Activated CD4-positive, alpha-beta memory T cell treated with anti-CD3 and anti-CD28 coated beads for 36 hours (primary cell): ENCODE results near the gene LRRC25. TPM values are rescaled to one million over a fixed set of nuclear protein-coding genes. Genes with fewer than 3 reads are reported as not detected.
"Not testable (repeated sequence)": the region's sequence is repeated elsewhere in the genome, so short reads cannot be mapped to it uniquely, and the experiment has no call there.

ENCODE experiments used
- CTCF ChIA-PET: fragments of 350-600 bp; sonication (Branson Sonifier 250); formaldehyde crosslinking; loops from one replicate; lab custom pipeline; 2021; ENCODE audit warnings: antibody characterized with exemption, inconsistent platforms; lab: Charles Lee
- POLR2A ChIA-PET: fragments of 350-600 bp; sonication (Branson Sonifier 250); formaldehyde crosslinking; loops from one replicate; lab custom pipeline; 2021; ENCODE audit warnings: antibody characterized with exemption; lab: Charles Lee
- DNase-seq: peaks from one replicate; pipeline ENCODE4 v3.0.0-alpha.2; 2020
- H3K27ac Mint-ChIP-seq: one replicate; pipeline ENCODE4 v1.8.0; 2021; ENCODE audit warnings: mixed read lengths
- H3K27me3 Mint-ChIP-seq: one replicate; pipeline ENCODE4 v1.8.0; 2021; ENCODE audit warnings: mixed read lengths
- H3K36me3 Mint-ChIP-seq: one replicate; pipeline ENCODE4 v1.8.0; 2021; ENCODE audit warnings: mixed read lengths
- H3K4me1 Mint-ChIP-seq: one replicate; pipeline ENCODE4 v1.8.0; 2021; ENCODE audit warnings: low read depth, mixed read lengths
- H3K4me3 Mint-ChIP-seq: one replicate; pipeline ENCODE4 v1.8.0; 2021; ENCODE audit warnings: mild to moderate bottlenecking, mixed read lengths
- H3K9me3 Mint-ChIP-seq: one replicate; pipeline ENCODE4 v1.8.0; 2021; ENCODE audit warnings: mixed read lengths
- intact Hi-C: fragments of 100-400 bp; cut with micrococcal nuclease; formaldehyde crosslinking; loops from one replicate; pipeline ENCODE4 v1.15.1; 2023
- microRNA-seq: library from miRNA; unstranded; fragments of <30 nt; microRNA quantifications from one replicate; pipeline ENCODE4 v1.2.0, GENCODE V29; 2022; ENCODE audit warnings: borderline number of aligned reads, borderline microRNAs expressed, borderline replicate concordance
- total RNA-seq, 2 experiments: library from RNA; stranded (reverse); gene quantifications; one replicate each; pipeline ENCODE4 v1.2.3, GENCODE V29; 2021

Gene LRRC25
- total RNA-seq, 2 experiments from 2014 or later = not detected

- Mint-ChIP-seq H3K9me3 (no peaks in the 10 kb centered on the region), H3K27ac (no peak overlapping the region), H3K4me1 (no peaks in the 10 kb centered on the region), H3K4me3 (no peak overlapping the region), H3K36me3 (peaks cover 15% of the 10 kb centered on the region), H3K27me3 (no peaks in the 10 kb centered on the region)
- ChIA-PET CTCF (interaction anchor here (0.6 to 1.7 kb wide), 10 partner anchors 10 to 125 kb away, joined by 3 to 9 read pairs (median 4); partner anchors contain the start of gene PGPEP1), POLR2A (no interaction called here)
- intact Hi-C loops = no loop called here
- DNase-seq = peak; percentile 64
These were observed 47.8 kb downstream of the LRRC25 start for GRCh38 chr19:18349524-18350128.

- H3K9me3 Mint-ChIP-seq, intact Hi-C loops, H3K27ac Mint-ChIP-seq, POLR2A ChIA-PET, DNase-seq, H3K27me3 Mint-ChIP-seq, H3K4me3 Mint-ChIP-seq, H3K4me1 Mint-ChIP-seq: not testable (repeated sequence)
- peaks cover 15% of the 10 kb centered on the region for H3K36me3 Mint-ChIP-seq
- CTCF ChIA-PET = interaction anchor here (0.6 to 1.7 kb wide), 6 partner anchors 9 to 65 kb away, joined by 3 to 9 read pairs (median 4); no protein-coding TSS in a partner anchor
These were observed 48.5 kb downstream of the LRRC25 start for GRCh38 chr19:18348818-18349339.

- H3K4me3 Mint-ChIP-seq = no peak overlapping the region
- H3K36me3 Mint-ChIP-seq = peaks cover 15% of the 10 kb centered on the region
- H3K9me3 Mint-ChIP-seq = no peaks in the 10 kb centered on the region
- no peak for DNase-seq
- POLR2A ChIA-PET = no interaction called here
- CTCF ChIA-PET = interaction anchor here (0.7 to 1.2 kb wide), 2 partner anchors 20 to 41 kb away, joined by 3 to 4 read pairs; no protein-coding TSS in a partner anchor
- H3K27me3 Mint-ChIP-seq = no peaks in the 10 kb centered on the region
- intact Hi-C loops = no loop called here
- H3K4me1 Mint-ChIP-seq = peaks cover 5% of the 10 kb centered on the region
- no peak overlapping the region for H3K27ac Mint-ChIP-seq
These were observed 49.3 kb downstream of the LRRC25 start for GRCh38 chr19:18348171-18348570.

GRCh38 chr19:18346091-18346490 lies 51.3 kb downstream of the LRRC25 start:
- no peaks in the 10 kb centered on the region for H3K9me3 Mint-ChIP-seq
- H3K27me3 Mint-ChIP-seq = no peaks in the 10 kb centered on the region
- peaks cover 15% of the 10 kb centered on the region for H3K4me1 Mint-ChIP-seq
- no peak overlapping the region for H3K27ac Mint-ChIP-seq
- DNase-seq = no peak
- CTCF ChIA-PET = interaction anchor here (1.0 kb wide), 1 partner anchor 67 kb away, joined by 3 read pairs; no protein-coding TSS in a partner anchor
- intact Hi-C loops = no loop called here
- POLR2A ChIA-PET = no interaction called here
- peaks cover 16% of the 10 kb centered on the region for H3K36me3 Mint-ChIP-seq
- no peak overlapping the region for H3K4me3 Mint-ChIP-seq

GRCh38 chr19:18345296-18345695 lies 52.1 kb downstream of the LRRC25 start:
- Mint-ChIP-seq H3K9me3 (no peaks in the 10 kb centered on the region), H3K27me3 (no peaks in the 10 kb centered on the region), H3K36me3 (peaks cover 14% of the 10 kb centered on the region), H3K27ac (no peak overlapping the region), H3K4me3 (no peak overlapping the region), H3K4me1 (peaks cover 15% of the 10 kb centered on the region)
- POLR2A ChIA-PET = no interaction called here
- intact Hi-C loops = no loop called here
- CTCF ChIA-PET = no interaction called here
- DNase-seq = no peak

- Mint-ChIP-seq H3K4me1 (peaks cover 18% of the 10 kb centered on the region), H3K4me3 (no peak overlapping the region), H3K9me3 (no peaks in the 10 kb centered on the region), H3K36me3 (peaks cover 10% of the 10 kb centered on the region), H3K27ac (no peak overlapping the region), H3K27me3 (no peaks in the 10 kb centered on the region)
- no peak for DNase-seq
- intact Hi-C loops = loop anchor here (5.0 kb wide), 1 partner anchor 63 kb away; no protein-coding TSS in a partner anchor
- POLR2A ChIA-PET = no interaction called here
- CTCF ChIA-PET = interaction anchor here (2.1 kb wide), 1 partner anchor 15 kb away, joined by 6 read pairs; no protein-coding TSS in a partner anchor
These were observed 52.9 kb downstream of the LRRC25 start for GRCh38 chr19:18344582-18344950.

GRCh38 chr19:18342090-18342632 lies 55.3 kb downstream of the LRRC25 start:
- no peak for DNase-seq
- Mint-ChIP-seq H3K9me3 (no peaks in the 10 kb centered on the region), H3K27ac (peak overlapping the region; percentile 39), H3K4me3 (no peak overlapping the region), H3K27me3 (no peaks in the 10 kb centered on the region), H3K36me3 (peaks cover 7% of the 10 kb centered on the region), H3K4me1 (peaks cover 19% of the 10 kb centered on the region)
- intact Hi-C loops = loop anchor here (5.0 kb wide), 1 partner anchor 65 kb away; no protein-coding TSS in a partner anchor
- CTCF ChIA-PET = interaction anchor here (0.6 to 2.0 kb wide), 6 partner anchors 13 to 118 kb away, joined by 3 to 10 read pairs (median 4); no protein-coding TSS in a partner anchor
- POLR2A ChIA-PET = interaction anchor here (1.2 to 4.8 kb wide), 3 partner anchors 20 to 63 kb away, joined by 3 to 26 read pairs (median 7); partner anchors contain the start of genes JUND and LSM4

Small RNA genes within 50 kb of the gene (microRNA-seq; reads per million reads assigned to microRNA genes)
- gene MIR3189 = not detected

Other genes with a start within 250 kb of the LRRC25 start
- 10 to 100 TPM; 14.9 to 19.1 TPM for gene PIK3R2, start 244.5 kb downstream of the LRRC25 start, total RNA-seq
- gene IFI30, start 223.8 kb downstream of the LRRC25 start, total RNA-seq = 10 to 100 TPM; 23.7 to 26.9 TPM
- 1 to 10 TPM; 6.4 to 7.3 TPM for gene MPV17L2, start 204.4 kb downstream of the LRRC25 start, total RNA-seq
- 1 to 10 TPM; 3.9 to 4.3 TPM for gene RAB3A, start 193.6 kb downstream of the LRRC25 start, total RNA-seq
- gene PDE4C, start 171.2 kb downstream of the LRRC25 start, total RNA-seq = not detected
- gene IQCN, start 123.2 kb downstream of the LRRC25 start, total RNA-seq = under 1 TPM; 0.36 to 0.39 TPM
- 100 to 1,000 TPM; 232 to 236 TPM for gene JUND, start 116.0 kb downstream of the LRRC25 start, total RNA-seq
- gene LSM4, start 74.5 kb downstream of the LRRC25 start, total RNA-seq = 100 to 1,000 TPM; 356 to 361 TPM
- 10 to 100 TPM; 29.0 to 30.8 TPM for gene PGPEP1, start 57.0 kb downstream of the LRRC25 start, total RNA-seq
- not detected for gene GDF15, start 11.5 kb downstream of the LRRC25 start, total RNA-seq
- 100 to 1,000 TPM in 1 of 2 experiments, 10 to 100 TPM in 1; 97.9 to 102 TPM for gene SSBP4, start 21.8 kb upstream of the LRRC25 start, total RNA-seq
- gene ISYNA1, start 40.5 kb upstream of the LRRC25 start, total RNA-seq = 10 to 100 TPM; 19.3 to 20.0 TPM
- gene ELL, start 124.4 kb upstream of the LRRC25 start, total RNA-seq = 10 to 100 TPM; 24.7 to 29.7 TPM
- gene FKBP8, start 146.0 kb upstream of the LRRC25 start, total RNA-seq = 100 to 1,000 TPM; 232 to 236 TPM
- 100 to 1,000 TPM; 112 to 114 TPM for gene KXD1, start 160.2 kb upstream of the LRRC25 start, total RNA-seq
- 1,000 to 10,000 TPM; 1,569 to 1,601 TPM for gene UBA52, start 174.2 kb upstream of the LRRC25 start, total RNA-seq
- 10 to 100 TPM; 97.6 to 99.3 TPM for gene REX1BD, start 191.2 kb upstream of the LRRC25 start, total RNA-seq
- gene CRLF1, start 209.2 kb upstream of the LRRC25 start, total RNA-seq = not detected
- gene TMEM59L, start 215.2 kb upstream of the LRRC25 start, total RNA-seq = under 1 TPM; 0.24 to 0.40 TPM
- 10 to 100 TPM; 10.7 to 11.0 TPM for gene KLHL26, start 239.4 kb upstream of the LRRC25 start, total RNA-seq